Activated T-cell treated with anti-CD3 and anti-CD28 coated beads, Interleukin-2, amount 50 U/mL, for 72 hours (primary cell): ENCODE data around the gene IL10. TPM values are rescaled to one million over a fixed set of nuclear protein-coding genes. Genes with fewer than 3 reads are reported as not detected.

ENCODE experiments used
- ATAC-seq, 2 donors: fragments of 150-1000 bp; cut with Tn5 transposase; replicated peaks in 1 of 2; 2 replicates each; pipeline ENCODE4 v1.10.0; 2021; ENCODE audit warnings: moderate library complexity in 2 of 2, mild to moderate bottlenecking in 1 of 2
- DNase-seq, 2 donors: peaks; one replicate each; pipeline ENCODE4 v3.0.0; 2021 to 2022; ENCODE audit warnings: mixed read lengths in 1 of 2
- H3K27ac Mint-ChIP-seq: one replicate; pipeline ENCODE4 v1.8.0; 2022; ENCODE audit warnings: mild to moderate bottlenecking, moderate library complexity, mixed read lengths
- H3K27me3 Mint-ChIP-seq: one replicate; pipeline ENCODE4 v1.8.0; 2022; ENCODE audit warnings: low read depth, mixed read lengths
- H3K36me3 Mint-ChIP-seq, 2 donors: one replicate each; pipeline ENCODE4 v1.8.0; 2022; ENCODE audit warnings: mixed read lengths in 2 of 2, mild to moderate bottlenecking in 1 of 2; ENCODE audit not compliant: insufficient read depth in 2 of 2
- H3K4me1 Mint-ChIP-seq: one replicate; pipeline ENCODE4 v1.8.0; 2022; ENCODE audit warnings: low read depth, mixed read lengths
- H3K4me3 Mint-ChIP-seq, 2 donors: one replicate each; pipeline ENCODE4 v1.8.0; 2022; ENCODE audit warnings: mild to moderate bottlenecking in 2 of 2, mixed read lengths in 2 of 2, moderate library complexity in 2 of 2
- H3K9me3 Mint-ChIP-seq, 2 donors: one replicate each; pipeline ENCODE4 v1.8.0; 2022; ENCODE audit warnings: mixed read lengths in 2 of 2
- total RNA-seq, 2 donors: library from RNA; stranded (reverse); gene quantifications; one replicate each; pipeline ENCODE4 v1.2.3, GENCODE V29; 2022

The IL10 gene
- total RNA-seq, 2 donors from 2014 or later, result 0.77 to 2.3 TPM

DNA sequence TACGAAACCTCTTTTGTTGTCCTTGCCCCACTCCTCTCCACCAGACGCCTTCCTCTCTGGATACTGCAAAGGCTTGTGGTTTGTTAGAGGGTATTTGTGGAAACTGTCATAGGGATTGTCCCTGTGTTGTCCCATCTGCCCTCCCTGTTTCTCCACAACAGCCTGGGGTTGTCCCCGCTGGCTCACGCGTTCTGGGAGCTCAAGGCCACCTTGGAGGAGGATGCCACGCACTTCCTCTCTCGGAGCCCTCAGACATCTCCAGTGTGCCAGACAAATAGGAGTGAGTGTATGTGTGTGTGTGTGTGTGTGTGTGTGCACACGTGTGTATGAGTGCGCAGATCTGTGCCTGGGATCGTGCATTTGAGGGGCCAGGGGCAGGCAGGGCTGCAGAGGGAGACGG is 39.3 kb downstream of the IL10 start:
- no peaks in the 10 kb centered on the region for H3K9me3 Mint-ChIP-seq
- DNase-seq (no peak), ATAC-seq (no peak)
- H3K27ac Mint-ChIP-seq, result no peak overlapping the region
- peaks cover 58% of the 10 kb centered on the region for H3K4me1 Mint-ChIP-seq
- no peaks in the 10 kb centered on the region for H3K27me3 Mint-ChIP-seq
- H3K4me3 Mint-ChIP-seq, result no peak overlapping the region
- peaks cover 2 to 13% of the 10 kb centered on the region in 2 donors for H3K36me3 Mint-ChIP-seq

DNA sequence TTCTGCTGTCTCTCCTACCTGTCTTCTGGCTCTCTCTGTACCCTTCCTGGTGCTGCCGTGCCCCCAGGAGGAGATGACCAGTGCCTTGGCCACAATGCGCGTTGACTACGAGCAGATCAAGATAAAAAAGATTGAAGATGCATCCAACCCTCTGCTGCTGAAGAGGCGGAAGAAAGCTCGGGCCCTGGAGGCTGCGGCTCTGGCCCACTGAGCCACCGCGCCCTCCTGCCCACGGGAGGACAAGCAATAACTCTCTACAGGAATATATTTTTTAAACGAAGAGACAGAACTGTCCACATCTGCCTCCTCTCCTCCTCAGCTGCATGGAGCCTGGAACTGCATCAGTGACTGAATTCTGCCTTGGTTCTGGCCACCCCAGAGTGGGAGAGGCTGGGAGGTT is 39.8 kb downstream of the IL10 start:
- Mint-ChIP-seq H3K4me1 (peaks cover 53% of the 10 kb centered on the region), H3K9me3 (no peaks in the 10 kb centered on the region), H3K27me3 (no peaks in the 10 kb centered on the region), H3K27ac (no peak overlapping the region), H3K4me3 (no peak overlapping the region), H3K36me3 (peaks cover 2 to 13% of the 10 kb centered on the region in 2 donors)
- DNase-seq (no peak), ATAC-seq (no peak)

DNA sequence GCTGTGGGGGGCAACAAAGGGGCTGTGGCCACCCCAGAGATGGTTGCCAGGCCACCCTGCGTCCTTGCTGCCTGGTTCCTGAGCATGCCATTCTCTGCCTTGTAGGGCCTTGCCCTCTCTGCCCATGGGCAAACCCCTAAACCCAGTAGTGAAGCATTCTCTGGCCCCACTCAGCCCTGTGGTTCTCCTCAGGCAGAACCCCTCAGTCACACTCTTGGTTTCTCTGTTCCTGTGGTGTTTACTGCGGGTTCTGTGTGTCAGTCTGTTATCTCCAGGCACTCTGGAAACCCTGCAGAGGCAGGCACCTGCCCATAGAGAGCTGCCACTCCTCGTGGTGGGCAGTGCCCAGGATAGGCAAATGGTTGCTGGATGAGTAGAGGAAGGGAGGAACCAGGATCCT is 42.8 kb downstream of the IL10 start:
- Mint-ChIP-seq H3K36me3 (peaks cover 2 to 13% of the 10 kb centered on the region in 2 donors), H3K4me3 (no peak overlapping the region), H3K27me3 (no peaks in the 10 kb centered on the region), H3K4me1 (peaks cover 50% of the 10 kb centered on the region), H3K9me3 (no peaks in the 10 kb centered on the region), H3K27ac (no peak overlapping the region)
- no peak for DNase-seq
- ATAC-seq, result peak in 1 of 2 donors; percentile 43

DNA sequence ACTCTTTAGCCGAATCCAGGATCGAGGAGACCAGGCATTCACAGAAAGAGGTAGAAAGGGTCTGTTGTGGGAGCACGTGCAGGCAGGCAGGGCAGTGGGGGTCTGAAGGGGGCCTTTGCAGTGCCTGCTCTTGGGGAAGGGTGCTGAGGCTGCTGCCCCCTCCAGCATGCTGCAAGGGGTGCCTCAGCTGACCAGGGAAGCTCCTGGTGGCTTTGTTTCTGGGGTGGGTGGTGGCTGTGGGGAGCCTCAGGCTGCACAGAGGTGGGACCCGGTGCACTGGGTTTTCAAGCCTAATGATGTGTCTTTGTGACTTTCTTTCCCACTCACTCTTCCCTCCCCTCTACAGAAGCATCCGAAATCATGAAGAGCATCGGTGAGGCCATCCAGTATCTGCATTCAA is 43.2 kb downstream of the IL10 start:
- Mint-ChIP-seq H3K4me3 (no peak overlapping the region), H3K27ac (no peak overlapping the region), H3K9me3 (no peaks in the 10 kb centered on the region), H3K27me3 (no peaks in the 10 kb centered on the region), H3K36me3 (peaks cover 2 to 13% of the 10 kb centered on the region in 2 donors), H3K4me1 (peaks cover 50% of the 10 kb centered on the region)
- DNase-seq (no peak), ATAC-seq (no peak)

DNA sequence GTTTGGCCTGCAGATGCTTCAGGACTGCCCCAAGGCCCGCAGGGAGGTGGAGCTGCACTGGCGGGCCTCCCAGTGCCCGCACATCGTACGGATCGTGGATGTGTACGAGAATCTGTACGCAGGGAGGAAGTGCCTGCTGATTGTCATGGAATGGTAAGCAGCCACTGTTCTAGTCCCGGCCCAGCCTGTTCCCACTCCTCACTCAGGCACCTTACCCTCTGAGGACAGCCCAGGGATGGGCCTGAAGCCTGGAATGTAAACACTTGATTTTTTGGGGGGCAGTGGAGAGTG is 43.7 kb downstream of the IL10 start:
- H3K36me3 Mint-ChIP-seq, result peaks cover 2 to 13% of the 10 kb centered on the region in 2 donors
- DNase-seq (no peak), ATAC-seq (no peak)
- H3K4me3 Mint-ChIP-seq, result no peak overlapping the region
- peaks cover 52% of the 10 kb centered on the region for H3K4me1 Mint-ChIP-seq
- H3K27me3 Mint-ChIP-seq, result no peaks in the 10 kb centered on the region
- no peak overlapping the region for H3K27ac Mint-ChIP-seq
- H3K9me3 Mint-ChIP-seq, result no peaks in the 10 kb centered on the region

DNA sequence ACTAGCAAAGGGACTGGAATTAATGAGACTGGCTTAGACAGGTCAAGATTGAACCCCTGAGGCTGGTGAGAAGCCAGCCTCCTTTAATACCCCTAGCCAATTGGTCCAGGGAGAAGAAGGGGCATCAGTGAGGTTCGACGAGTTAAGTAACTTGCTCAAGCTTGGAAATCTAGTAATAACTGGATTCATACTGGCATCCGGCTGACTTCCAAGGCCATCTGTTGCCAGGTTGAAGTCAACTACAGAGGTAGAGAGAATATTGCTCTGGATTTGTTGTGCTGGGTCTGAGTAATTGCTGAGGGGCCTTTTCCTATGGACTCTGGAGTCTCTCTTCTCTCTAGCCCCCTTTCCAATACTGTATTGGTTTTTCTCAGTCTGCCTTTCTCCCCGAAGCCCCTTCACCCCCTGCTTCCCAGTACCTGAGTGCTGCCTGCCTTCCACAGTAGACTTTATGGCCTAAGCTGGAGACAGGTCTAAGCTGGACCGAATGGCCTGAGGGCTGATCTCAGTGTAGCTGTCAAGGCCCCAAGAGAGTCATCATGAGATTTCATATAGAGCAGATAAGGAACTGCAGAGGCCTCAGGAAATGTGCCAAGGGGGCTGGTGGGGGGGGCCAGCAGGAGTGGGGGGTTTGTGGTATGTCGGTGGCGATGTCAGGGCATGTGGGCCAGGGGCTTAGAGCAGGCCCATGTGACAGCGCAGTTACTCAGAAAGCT is 44.2 kb downstream of the IL10 start:
- no peaks in the 10 kb centered on the region for H3K27me3 Mint-ChIP-seq
- H3K4me1 Mint-ChIP-seq, result peaks cover 55% of the 10 kb centered on the region
- peaks cover 2 to 13% of the 10 kb centered on the region in 2 donors for H3K36me3 Mint-ChIP-seq
- DNase-seq (no peak), ATAC-seq (no peak)
- no peaks in the 10 kb centered on the region for H3K9me3 Mint-ChIP-seq
- no peak overlapping the region for H3K4me3 Mint-ChIP-seq
- no peak overlapping the region for H3K27ac Mint-ChIP-seq

DNA sequence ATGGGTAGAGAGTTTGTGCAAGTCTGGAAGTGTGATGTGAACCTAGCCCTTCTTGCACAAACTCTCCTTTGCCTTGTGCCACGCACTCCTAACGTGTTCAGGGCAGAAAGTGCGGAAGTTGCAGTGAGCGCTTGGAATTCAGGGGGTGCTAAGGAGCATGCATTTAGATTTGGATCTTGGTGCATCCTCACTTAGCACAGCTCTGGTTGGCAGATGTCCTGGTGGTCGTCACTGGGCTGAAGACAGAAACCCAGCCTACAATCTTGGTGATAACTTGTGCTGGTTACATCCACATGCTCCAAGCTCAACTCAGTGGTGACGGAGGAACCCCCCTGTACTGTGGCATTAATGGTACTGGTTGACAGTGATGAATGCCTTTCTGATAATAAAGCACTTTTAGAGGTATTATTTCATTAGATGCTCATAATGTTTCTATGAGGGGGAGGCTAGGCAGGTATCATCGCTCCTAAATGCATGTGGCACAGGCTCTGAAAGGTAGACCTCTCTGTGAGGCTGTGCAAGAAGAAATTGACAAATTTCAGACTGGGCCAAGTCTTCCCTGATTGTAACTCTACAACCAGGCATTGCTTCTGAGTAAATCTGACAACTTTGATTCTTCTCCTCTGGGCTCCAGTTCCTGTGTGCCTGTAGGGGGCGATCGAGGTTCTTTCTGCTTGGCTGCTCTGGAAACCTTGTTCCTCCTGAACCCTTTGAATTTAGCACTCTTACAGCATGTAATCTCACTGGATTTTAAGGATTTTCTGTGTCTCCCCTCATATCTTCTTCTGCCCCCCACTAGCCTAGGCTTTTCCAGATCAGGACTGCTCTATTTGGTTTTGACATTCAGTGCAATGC is 47.0 kb downstream of the IL10 start:
- Mint-ChIP-seq H3K27ac (no peak overlapping the region), H3K4me1 (peaks cover 71% of the 10 kb centered on the region), H3K4me3 (no peak overlapping the region), H3K36me3 (peaks cover 2 to 6% of the 10 kb centered on the region in 2 donors), H3K27me3 (no peaks in the 10 kb centered on the region), H3K9me3 (no peaks in the 10 kb centered on the region)
- peak; percentile 67 to 71 for DNase-seq
- peak; percentile 53 to 56 for ATAC-seq

DNA sequence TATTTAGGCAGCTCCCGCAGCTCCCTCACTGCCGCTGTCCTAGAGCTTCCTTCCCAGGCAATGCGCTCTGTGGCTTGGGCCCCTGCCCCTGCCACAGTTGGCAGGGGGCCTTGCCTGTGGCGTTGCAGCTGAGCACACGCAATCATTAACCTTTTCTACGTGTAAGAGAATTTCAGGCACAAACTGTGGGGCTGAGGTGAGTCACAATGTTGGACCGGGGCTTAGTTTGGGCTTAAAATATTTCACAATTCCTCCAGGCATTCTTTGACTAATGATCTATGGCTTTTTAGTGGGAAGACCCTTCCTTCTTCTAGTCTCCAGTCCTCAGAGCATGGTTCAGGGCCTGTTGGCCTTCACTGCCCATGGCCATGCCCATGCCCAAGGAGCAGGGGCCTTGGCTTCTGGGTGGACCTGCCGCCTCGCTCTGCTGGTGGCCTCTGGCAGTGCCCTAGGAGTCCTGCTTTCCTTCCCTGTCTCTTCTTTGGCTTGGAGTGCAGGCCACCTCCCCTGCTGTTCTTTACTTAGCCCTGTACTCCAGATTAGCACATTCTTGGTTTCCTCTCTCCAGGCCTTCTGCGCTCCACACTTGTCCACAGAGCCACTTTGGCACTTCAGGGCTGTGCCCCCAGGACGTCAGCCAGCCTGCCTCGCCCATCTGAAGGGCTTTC is 48.4 kb downstream of the IL10 start:
- Mint-ChIP-seq H3K9me3 (no peaks in the 10 kb centered on the region), H3K4me3 (no peak overlapping the region), H3K36me3 (no peaks in the 10 kb centered on the region), H3K27me3 (no peaks in the 10 kb centered on the region), H3K27ac (no peak overlapping the region), H3K4me1 (peaks cover 66% of the 10 kb centered on the region)
- ATAC-seq, result no peak
- no peak for DNase-seq

DNA sequence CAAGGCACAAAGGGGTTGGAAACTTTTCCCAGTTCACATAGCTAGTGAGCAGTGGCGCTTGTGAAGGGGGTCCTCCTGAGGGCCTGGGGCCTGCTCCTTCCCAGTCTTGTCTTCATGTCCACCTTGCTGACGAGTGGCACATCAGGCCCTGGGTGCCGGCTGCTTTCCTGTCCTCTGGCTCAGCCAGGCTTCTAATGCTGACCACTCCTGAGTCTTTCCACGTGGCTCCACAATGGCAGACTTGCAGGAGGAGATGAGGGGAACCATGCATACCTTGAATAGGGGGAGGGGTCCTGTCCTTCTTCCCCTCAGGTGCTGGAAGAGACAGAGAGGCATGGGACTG is 48.9 kb downstream of the IL10 start:
- H3K4me1 Mint-ChIP-seq, result peaks cover 64% of the 10 kb centered on the region
- no peaks in the 10 kb centered on the region for H3K27me3 Mint-ChIP-seq
- no peak overlapping the region for H3K27ac Mint-ChIP-seq
- no peak overlapping the region for H3K4me3 Mint-ChIP-seq
- DNase-seq (no peak), ATAC-seq (no peak)
- H3K9me3 Mint-ChIP-seq, result no peaks in the 10 kb centered on the region
- no peaks in the 10 kb centered on the region for H3K36me3 Mint-ChIP-seq

DNA sequence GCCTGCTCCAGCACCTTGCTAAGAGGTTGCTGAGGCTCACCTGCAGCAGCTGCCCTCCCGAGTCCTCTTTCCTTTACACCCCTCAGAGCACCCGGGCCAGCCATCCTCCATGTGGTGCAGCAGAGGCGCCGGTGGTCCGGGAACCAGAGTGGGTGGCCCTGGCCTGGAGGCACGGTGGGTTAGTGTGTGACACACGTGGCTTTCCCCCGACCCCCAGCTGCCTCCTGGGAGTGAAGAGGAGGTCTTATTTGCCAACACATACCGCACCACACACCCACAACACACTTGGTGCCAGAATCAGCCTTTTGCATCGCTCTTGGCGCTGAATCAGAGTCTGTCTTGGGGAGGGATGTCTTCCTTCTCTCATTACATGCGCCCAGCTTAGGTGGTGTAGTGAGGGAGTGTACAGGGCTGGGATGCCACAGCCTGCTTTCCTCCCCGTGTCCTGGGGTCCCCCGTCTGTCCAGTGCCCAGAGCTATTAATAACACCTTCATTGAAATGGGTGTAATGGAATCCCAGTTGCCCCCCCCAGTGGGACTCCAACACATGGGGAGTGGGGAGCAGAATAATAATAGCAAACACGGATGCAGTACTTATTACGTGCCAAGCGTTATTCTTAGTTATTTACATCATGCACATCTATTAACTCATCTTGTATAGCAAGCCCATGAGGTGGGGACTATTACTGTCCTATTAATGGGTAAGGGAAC is 49.4 kb downstream of the IL10 start:
- no peaks in the 10 kb centered on the region for H3K27me3 Mint-ChIP-seq
- ATAC-seq (no peak), DNase-seq (no peak)
- H3K4me3 Mint-ChIP-seq, result no peak overlapping the region
- no peaks in the 10 kb centered on the region for H3K36me3 Mint-ChIP-seq
- H3K27ac Mint-ChIP-seq, result no peak overlapping the region
- H3K9me3 Mint-ChIP-seq, result no peaks in the 10 kb centered on the region
- peaks cover 63% of the 10 kb centered on the region for H3K4me1 Mint-ChIP-seq

DNA sequence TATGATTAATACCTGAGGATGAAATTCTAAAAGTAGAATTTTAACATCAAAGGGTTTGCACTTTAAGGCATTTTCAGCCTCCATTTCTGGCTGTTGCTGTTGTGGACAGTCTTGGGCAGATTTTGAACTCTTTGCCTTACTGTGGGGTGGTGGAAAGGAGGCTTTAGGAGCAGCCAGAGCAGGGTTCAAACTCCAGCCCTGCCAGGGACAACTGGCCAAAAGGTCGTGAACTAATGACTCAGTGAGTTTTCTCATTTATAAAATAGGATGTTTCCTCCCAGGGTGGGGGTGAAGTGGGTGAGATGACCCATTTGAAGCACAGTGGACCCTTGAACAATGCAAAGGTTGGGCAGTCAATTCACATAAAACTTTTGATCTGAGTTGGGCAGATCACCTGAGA is 50.8 kb downstream of the IL10 start:
- Mint-ChIP-seq H3K36me3 (no peaks in the 10 kb centered on the region), H3K4me1 (peaks cover 70% of the 10 kb centered on the region), H3K27me3 (no peaks in the 10 kb centered on the region), H3K27ac (peak overlapping the region; percentile 68), H3K4me3 (no peak overlapping the region), H3K9me3 (no peaks in the 10 kb centered on the region)
- DNase-seq (no peak), ATAC-seq (no peak)

DNA sequence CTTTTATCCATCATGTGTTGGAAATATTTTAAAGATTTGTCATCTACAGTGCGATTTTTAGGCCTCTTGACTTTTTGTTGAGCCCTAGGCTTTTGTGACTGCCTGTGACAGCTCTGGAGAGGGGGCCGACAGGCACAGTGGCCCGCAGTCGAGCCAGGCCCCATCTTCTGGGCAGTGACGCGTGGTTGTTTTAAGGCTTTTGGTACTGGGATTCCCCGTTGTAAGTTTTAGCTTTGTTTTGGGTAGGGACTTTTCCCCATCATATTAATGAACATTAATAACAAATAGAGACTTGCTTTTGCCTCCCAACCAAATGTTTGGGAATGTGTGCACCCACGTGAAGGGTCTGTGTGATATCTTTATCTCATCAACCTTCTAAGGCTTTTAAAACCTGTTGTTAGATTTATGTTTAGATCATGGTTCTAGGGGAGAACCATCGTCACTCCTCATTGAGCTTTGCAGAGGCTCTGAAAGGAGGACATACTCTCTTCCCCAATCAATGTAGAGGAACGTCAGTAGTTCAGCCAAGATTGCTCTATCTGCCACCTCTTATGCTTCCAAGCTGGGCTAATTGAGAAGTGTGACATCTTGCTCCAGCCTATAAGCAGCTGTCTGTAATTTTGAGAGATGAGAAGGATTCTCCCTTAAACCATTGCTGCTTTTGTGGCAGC is 53.0 kb downstream of the IL10 start:
- Mint-ChIP-seq H3K4me3 (peak overlapping the region in 1 of 2 donors; percentile 14), H3K4me1 (peaks cover 69% of the 10 kb centered on the region), H3K9me3 (no peaks in the 10 kb centered on the region), H3K27me3 (no peaks in the 10 kb centered on the region), H3K36me3 (no peaks in the 10 kb centered on the region), H3K27ac (peak overlapping the region; percentile 82)
- DNase-seq (no peak), ATAC-seq (no peak)

DNA sequence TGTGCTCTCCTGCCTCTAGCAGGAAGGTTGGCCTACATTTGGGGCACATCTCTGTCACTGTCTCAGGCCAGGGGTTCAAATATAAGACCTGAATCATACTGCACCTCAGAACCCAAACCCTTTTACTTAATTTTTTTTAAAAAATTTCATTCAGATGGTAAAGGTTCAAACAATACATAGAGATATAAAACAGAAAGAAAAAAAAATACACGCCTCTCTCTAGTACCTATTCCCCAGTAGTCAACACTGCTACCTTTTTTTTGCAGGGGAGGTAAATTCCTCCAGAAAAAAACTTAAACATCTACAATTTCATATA is 54.7 kb downstream of the IL10 start:
- Mint-ChIP-seq H3K9me3 (no peaks in the 10 kb centered on the region), H3K4me3 (peak overlapping the region; percentile 47 to 58), H3K27ac (peak overlapping the region; percentile 92), H3K4me1 (peaks cover 68% of the 10 kb centered on the region), H3K36me3 (no peaks in the 10 kb centered on the region), H3K27me3 (no peaks in the 10 kb centered on the region)
- ATAC-seq, result no peak
- DNase-seq, result no peak
